SW480 (cell line): ENCODE results near the gene PCDHA1.
"Not testable (repeated sequence)": the region's sequence is repeated elsewhere in the genome, so short reads cannot be mapped to it uniquely, and the experiment has no call there.

Source experiments
- DNase-seq: peaks from one replicate; pipeline ENCODE4 v3.0.0-alpha.2; 2016; ENCODE audit warnings: low spot score

Gene PCDHA1

GRCh38 chr5:140785905-140786686 lies at the start of gene PCDHA1:
TSS of gene PCDHA1 (plus strand) at chr5:140786140.
- DNase-seq: no peak

- DNase-seq: no peak
These were observed 48.5 kb upstream of the PCDHA1 start for GRCh38 chr5:140737486-140737885.

- no peak for DNase-seq
These were observed 44.0 kb upstream of the PCDHA1 start for GRCh38 chr5:140741967-140742366.

GRCh38 chr5:140753561-140753960 lies 32.4 kb upstream of the PCDHA1 start:
- DNase-seq: no peak

- no peak for DNase-seq
These were observed 21.6 kb upstream of the PCDHA1 start for GRCh38 chr5:140764177-140764973.

GRCh38 chr5:140767444-140767843 lies 18.5 kb upstream of the PCDHA1 start:
- no peak for DNase-seq

- no peak for DNase-seq
These were observed 5.4 kb upstream of the PCDHA1 start for GRCh38 chr5:140780512-140780911.

- not testable (repeated sequence) for DNase-seq
These were observed 1.5 kb downstream of the PCDHA1 start for GRCh38 chr5:140787422-140787821.

GRCh38 chr5:140787849-140788504 lies 2.0 kb downstream of the PCDHA1 start:
- DNase-seq: not testable (repeated sequence)

GRCh38 chr5:140791089-140791488 lies 5.1 kb downstream of the PCDHA1 start:
- no peak for DNase-seq

GRCh38 chr5:140794595-140795258 lies 8.8 kb downstream of the PCDHA1 start, which contains the start of gene PCDHA2:
TSS of gene PCDHA2 (plus strand) at chr5:140794852.
- DNase-seq: no peak

- peak; percentile 6 for DNase-seq
These were observed 9.3 kb downstream of the PCDHA1 start for GRCh38 chr5:140795259-140795641.

GRCh38 chr5:140796072-140796717 lies 10.3 kb downstream of the PCDHA1 start:
- not testable (repeated sequence) for DNase-seq

- DNase-seq: no peak
These were observed 10.8 kb downstream of the PCDHA1 start for GRCh38 chr5:140796718-140797095.

GRCh38 chr5:140800816-140801493 lies 15.0 kb downstream of the PCDHA1 start, which contains the start of gene PCDHA3:
TSS of gene PCDHA3 (plus strand) at chr5:140801057.
- DNase-seq: no peak

GRCh38 chr5:140801494-140801841 lies 15.5 kb downstream of the PCDHA1 start:
- no peak for DNase-seq

- DNase-seq: not testable (repeated sequence)
These were observed 16.4 kb downstream of the PCDHA1 start for GRCh38 chr5:140802381-140802780.

- no peak for DNase-seq
These were observed 16.9 kb downstream of the PCDHA1 start for GRCh38 chr5:140802781-140803271.

- no peak for DNase-seq
These were observed 21.2 kb downstream of the PCDHA1 start, which contains the start of gene PCDHA4 for GRCh38 chr5:140806834-140807775. TSS of gene PCDHA4 (plus strand) at chr5:140807068.
